Body of pancreas (tissue), 4 donors: Measurements from ENCODE around the gene TOMM5. TPM values are rescaled to one million over a fixed set of nuclear protein-coding genes. Genes with fewer than 3 reads are reported as not detected.

Experiments
- ATAC-seq: fragments of 150-250 bp; one replicate; pipeline ENCODE4 v1.9.1; 2016
- DNase-seq, 4 donors: peaks; one replicate each; pipeline ENCODE4 v3.0.0-alpha.2; 2019
- H3K27ac ChIP-seq, 4 donors: fragments of 200-600 bp; sonication (generic); 1 replicate in 3 of 4; 2 replicates in 1 of 4; pipeline versions ENCODE4 v1.5.1 to v1.6.1; 2016 to 2019; ENCODE audit warnings: mild to moderate bottlenecking in 1 of 4, mixed read lengths in 1 of 4, moderate library complexity in 1 of 4
- H3K27me3 ChIP-seq, 2 donors: fragments of 200-600 bp; sonication (generic); one replicate each; pipeline ENCODE4 v1.6.0; 2016; ENCODE audit warnings: mild to moderate bottlenecking in 1 of 2
- H3K36me3 ChIP-seq, 2 donors: fragments of 200-600 bp; sonication (generic); replicated peaks in 1 of 2; 2 replicates each; pipeline ENCODE4 v1.5.1; 2016; ENCODE audit warnings: low read depth in 2 of 2; ENCODE audit not compliant: insufficient read depth in 1 of 2
- H3K4me1 ChIP-seq: fragments of 200-600 bp; sonication (generic); one replicate; pipeline ENCODE4 v1.6.0; 2016
- H3K4me3 ChIP-seq, 2 donors: fragments of 200-600 bp; sonication (generic); 1 replicate in 1 of 2; 2 replicates in 1 of 2; pipeline ENCODE4 v1.5.1; 2016 to 2019
- H3K9me3 ChIP-seq, 3 donors: fragments of 200-600 bp; sonication (generic); 1 replicate in 2 of 3; 2 replicates in 1 of 3; pipeline ENCODE4 v1.5.1; 2016
- POLR2A ChIP-seq, 3 donors: fragments of 450-650 bp; IDR thresholded peaks; one replicate each; pipeline ENCODE4 v1.6.1; 2016; ENCODE audit warnings: antibody characterized with exemption in 3 of 3, mild to moderate bottlenecking in 2 of 3
- WGBS, 2 donors: methylation state at CpG; one replicate each; pipeline ENCODE4 v1.1.5; 2017; 5-methylcytosine and 5-hydroxymethylcytosine counted together
- intact Hi-C: fragments of 100-400 bp; cut with DNase I; formaldehyde crosslinking; loops from one replicate; pipeline ENCODE4 v1.15.1; 2023
- total RNA-seq, 2 donors: library from RNA; depleted of rRNA; stranded (reverse); fragments of >200 nt; gene quantifications; one replicate each; pipeline ENCODE4 v1.1.0, GENCODE V29; 2016
- TF ChIP-seq, protein P1 (sequence below), 7 experiments: fragments of 450-650 bp in 4 of 7; fragments of 200-600 bp in 3 of 7; sonication (generic) in 3 of 7; IDR thresholded peaks; one replicate each; pipeline ENCODE4 v1.5.1; 2016 to 2019; ENCODE audit warnings: antibody characterized with exemption in 7 of 7

TOMM5 gene
- total RNA-seq, 2 donors from 2014 or later, result 37.6 to 48.8 TPM

DNA sequence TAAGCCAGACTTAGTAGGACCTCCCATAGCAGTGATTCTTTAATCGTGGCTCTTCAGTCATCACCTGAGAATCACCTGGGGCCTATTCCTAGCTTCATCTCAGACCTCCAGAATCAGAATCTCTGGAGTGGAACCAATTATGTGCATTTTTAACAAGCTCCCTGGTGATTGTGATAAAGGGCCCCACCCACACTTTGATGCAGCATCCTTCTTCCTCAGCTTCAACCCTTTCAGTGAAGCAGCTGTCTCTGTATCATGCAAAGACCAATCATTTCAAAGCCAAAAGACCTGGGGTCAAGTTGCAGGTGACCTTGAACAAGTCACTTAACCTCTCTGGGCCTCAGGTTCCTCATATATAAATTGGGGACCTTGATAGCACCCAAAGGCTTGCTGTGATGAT, 33.3 kb downstream of the TOMM5 start:
- Histone ChIP-seq H3K36me3 (no peaks in the 10 kb centered on the region), H3K9me3 (peaks cover 0 to under 1% (median 0%) of the 10 kb centered on the region in 3 donors), H3K4me1 (no peaks in the 10 kb centered on the region), H3K27me3 (no peaks in the 10 kb centered on the region), H3K27ac (no peak overlapping the region), H3K4me3 (no peak overlapping the region)
- DNase-seq (no peak), ATAC-seq (no peak)
- TF ChIP-seq POLR2A (IDR thresholded peaks at IDR 0.05), result no peak
- TF ChIP-seq, protein P1, sequence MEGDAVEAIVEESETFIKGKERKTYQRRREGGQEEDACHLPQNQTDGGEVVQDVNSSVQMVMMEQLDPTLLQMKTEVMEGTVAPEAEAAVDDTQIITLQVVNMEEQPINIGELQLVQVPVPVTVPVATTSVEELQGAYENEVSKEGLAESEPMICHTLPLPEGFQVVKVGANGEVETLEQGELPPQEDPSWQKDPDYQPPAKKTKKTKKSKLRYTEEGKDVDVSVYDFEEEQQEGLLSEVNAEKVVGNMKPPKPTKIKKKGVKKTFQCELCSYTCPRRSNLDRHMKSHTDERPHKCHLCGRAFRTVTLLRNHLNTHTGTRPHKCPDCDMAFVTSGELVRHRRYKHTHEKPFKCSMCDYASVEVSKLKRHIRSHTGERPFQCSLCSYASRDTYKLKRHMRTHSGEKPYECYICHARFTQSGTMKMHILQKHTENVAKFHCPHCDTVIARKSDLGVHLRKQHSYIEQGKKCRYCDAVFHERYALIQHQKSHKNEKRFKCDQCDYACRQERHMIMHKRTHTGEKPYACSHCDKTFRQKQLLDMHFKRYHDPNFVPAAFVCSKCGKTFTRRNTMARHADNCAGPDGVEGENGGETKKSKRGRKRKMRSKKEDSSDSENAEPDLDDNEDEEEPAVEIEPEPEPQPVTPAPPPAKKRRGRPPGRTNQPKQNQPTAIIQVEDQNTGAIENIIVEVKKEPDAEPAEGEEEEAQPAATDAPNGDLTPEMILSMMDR (IDR thresholded peaks at IDR 0.05), result no peak
- 85 to 88% methylated on average over 1 of the region's 1 CpG for WGBS, 2 donors
- intact Hi-C loops, result no loop called here

DNA sequence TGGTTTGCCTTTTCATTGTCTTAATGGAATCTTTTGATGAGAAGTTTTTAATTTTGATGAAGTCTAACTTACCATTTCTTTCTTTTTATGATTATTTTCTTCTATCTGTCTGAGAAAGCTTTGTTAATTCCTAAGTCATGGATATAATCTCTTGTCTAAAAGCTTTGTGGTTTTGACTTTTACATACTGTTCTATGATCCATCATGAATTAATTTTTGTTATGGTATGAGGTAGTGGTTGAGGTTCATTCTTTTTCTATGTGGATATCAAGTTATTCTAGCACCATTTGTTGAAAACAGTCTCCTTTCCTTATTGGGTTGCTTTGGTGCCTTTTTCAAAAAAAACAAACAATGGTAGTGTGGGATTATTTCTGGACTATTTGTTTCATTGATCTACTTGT, 36.6 kb downstream of the TOMM5 start:
- Histone ChIP-seq H3K9me3 (no peaks in the 10 kb centered on the region), H3K36me3 (no peaks in the 10 kb centered on the region), H3K4me1 (no peaks in the 10 kb centered on the region), H3K4me3 (no peak overlapping the region), H3K27ac (no peak overlapping the region), H3K27me3 (no peaks in the 10 kb centered on the region)
- ATAC-seq (no peak), DNase-seq (no peak)
- TF ChIP-seq, protein P1 (IDR thresholded peaks at IDR 0.05), result no peak
- no peak for TF ChIP-seq POLR2A (IDR thresholded peaks at IDR 0.05)
- intact Hi-C loops, result no loop called here

DNA sequence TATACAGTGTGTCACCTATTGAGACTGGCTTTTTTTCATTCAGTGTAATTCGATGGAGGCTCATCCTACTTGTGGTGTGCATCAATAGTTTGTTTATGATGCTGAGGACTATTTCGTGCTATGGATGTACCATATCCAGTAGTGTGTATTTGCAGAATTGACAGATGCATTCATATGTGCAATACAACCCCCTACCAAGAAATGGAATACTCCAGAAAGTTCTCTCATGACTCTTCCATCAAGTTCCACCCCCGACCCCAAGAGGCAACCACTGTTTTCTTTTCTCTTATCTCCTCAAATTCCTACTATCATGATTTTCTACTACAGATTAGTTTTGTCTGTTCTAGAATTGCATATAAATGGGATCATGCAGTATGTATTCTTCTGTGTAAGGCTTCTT, 38.1 kb downstream of the TOMM5 start:
- H3K36me3 ChIP-seq, result no peaks in the 10 kb centered on the region
- intact Hi-C loops, result no loop called here
- H3K27ac ChIP-seq, result no peak overlapping the region
- H3K4me3 ChIP-seq, result no peak overlapping the region
- DNase-seq (no peak), ATAC-seq (no peak)
- no peaks in the 10 kb centered on the region for H3K27me3 ChIP-seq
- H3K9me3 ChIP-seq, result no peaks in the 10 kb centered on the region
- WGBS, 2 donors, result 93 to 96% methylated on average over 3 of the region's 3 CpGs
- no peaks in the 10 kb centered on the region for H3K4me1 ChIP-seq
- TF ChIP-seq POLR2A (IDR thresholded peaks at IDR 0.05), result no peak
- TF ChIP-seq, protein P1 (IDR thresholded peaks at IDR 0.05), result no peak

DNA sequence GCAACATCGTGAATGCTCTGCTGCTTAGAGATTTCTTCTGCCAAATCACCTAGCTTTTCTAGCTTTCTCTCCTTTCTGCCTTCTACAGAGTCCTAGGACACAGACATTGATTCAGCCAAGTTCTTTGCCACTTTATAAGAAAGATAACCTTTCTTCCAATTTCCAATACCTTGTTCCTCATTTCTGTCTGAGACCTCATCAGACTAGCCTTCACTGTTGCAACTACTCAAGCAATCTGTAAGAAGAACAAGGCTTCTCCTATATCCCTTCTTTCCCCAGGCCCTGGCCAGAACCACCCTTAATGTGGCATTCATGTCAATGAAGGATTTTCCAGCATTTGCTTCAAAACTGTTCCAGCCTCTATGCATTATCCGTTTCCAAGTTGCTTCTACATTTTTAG, 40.5 kb downstream of the TOMM5 start:
- 82 to 85% methylated on average over 2 of the region's 2 CpGs for WGBS, 2 donors
- TF ChIP-seq, protein P1 (IDR thresholded peaks at IDR 0.05), result no peak
- no peak for TF ChIP-seq POLR2A (IDR thresholded peaks at IDR 0.05)
- Histone ChIP-seq H3K9me3 (no peaks in the 10 kb centered on the region), H3K27ac (no peak overlapping the region), H3K4me3 (no peak overlapping the region), H3K27me3 (no peaks in the 10 kb centered on the region), H3K4me1 (no peaks in the 10 kb centered on the region), H3K36me3 (no peaks in the 10 kb centered on the region)
- intact Hi-C loops, result no loop called here
- ATAC-seq, result no peak
- DNase-seq, result no peak

DNA sequence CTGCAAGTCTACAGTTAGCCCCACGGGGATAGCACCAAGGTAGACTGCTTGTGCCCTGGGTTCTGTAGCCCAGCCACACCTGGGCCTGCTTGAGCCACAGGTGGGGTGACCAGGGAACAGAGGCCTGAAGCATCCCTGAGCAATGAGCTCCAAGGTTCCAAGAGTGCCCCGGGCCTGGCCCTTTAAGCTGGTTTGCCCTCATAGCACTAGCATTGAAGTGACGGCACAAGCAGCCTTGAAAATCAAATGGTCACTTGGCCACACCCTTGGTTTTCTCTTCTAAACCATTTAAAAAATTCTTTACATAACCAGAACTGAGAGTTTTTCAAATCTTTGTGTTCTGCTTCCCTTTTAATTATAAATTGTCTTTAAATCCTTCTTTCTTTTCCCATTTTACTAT, 40.9 kb downstream of the TOMM5 start:
- intact Hi-C loops, result no loop called here
- no peak overlapping the region for H3K27ac ChIP-seq
- no peak for DNase-seq
- no peaks in the 10 kb centered on the region for H3K9me3 ChIP-seq
- H3K4me1 ChIP-seq, result no peaks in the 10 kb centered on the region
- TF ChIP-seq, protein P1 (IDR thresholded peaks at IDR 0.05), result no peak
- TF ChIP-seq POLR2A (IDR thresholded peaks at IDR 0.05), result no peak
- H3K4me3 ChIP-seq, result no peak overlapping the region
- no peaks in the 10 kb centered on the region for H3K27me3 ChIP-seq
- WGBS, 2 donors, result 67 to 68% methylated on average over 2 to 3 of the region's 3 CpGs
- no peak for ATAC-seq
- H3K36me3 ChIP-seq, result no peaks in the 10 kb centered on the region
